HG03139 (cell line): ENCODE measurements around the gene NIN.
"Not testable (repeated sequence)": the region's sequence is repeated elsewhere in the genome, so short reads cannot be mapped to it uniquely, and the experiment has no call there.

Experiments used
- ATAC-seq: cut with Tn5 transposase; IDR thresholded peaks from one replicate; pipeline ENCODE4 v1.9.1; 2021; ENCODE audit not compliant: unreplicated experiment

The NIN gene

DNA sequence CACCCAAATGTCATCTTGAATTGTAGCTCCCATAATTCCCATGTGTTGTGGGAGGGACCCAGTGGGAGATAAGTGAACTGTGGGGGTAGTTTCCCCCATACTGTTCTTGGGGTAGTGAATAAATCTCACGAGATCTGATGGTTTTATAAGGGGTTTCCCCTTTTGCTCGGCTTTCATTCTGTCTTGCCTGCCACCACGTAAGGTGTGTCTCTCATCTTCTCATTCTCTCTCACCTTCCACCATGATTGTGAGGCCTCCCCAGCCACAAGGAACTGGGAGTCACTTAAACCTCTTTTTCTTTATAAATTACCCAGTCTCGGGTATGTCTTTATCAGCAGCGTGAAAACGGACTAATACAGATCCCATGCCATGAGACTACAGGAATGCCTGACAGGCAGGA lies 11.7 kb downstream of the NIN start:
- ATAC-seq: not testable (repeated sequence)

DNA sequence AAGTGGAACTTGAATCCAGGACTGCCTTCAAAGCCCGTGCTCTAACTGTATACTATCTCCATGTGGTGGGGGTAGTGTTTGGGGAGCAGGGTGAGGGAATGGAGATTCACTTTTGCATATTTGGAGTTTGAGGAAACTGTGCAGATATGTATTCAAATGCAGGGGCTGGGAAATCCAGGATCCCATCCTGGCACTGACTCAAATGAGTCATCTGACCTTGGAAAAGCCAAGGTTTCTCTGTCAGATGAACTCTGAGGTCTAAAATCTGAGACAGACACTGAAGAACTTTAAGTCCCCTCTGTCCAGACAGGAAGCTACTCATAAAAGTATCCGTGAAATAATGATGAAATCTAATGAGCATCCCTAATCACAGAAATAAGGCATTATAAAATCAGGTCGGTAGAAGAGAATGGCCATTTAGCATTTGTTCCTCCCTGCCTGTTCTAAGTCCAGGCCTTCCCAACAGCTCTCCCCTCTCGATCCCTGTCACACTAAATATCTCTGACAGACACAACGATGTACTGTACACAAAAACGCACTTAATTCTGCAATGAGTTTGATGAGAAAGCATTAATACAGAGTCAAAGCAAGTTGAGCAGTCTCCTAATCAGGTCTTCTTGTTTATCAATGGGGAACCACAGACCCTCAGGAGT lies 14.4 kb downstream of the NIN start:
- no peak for ATAC-seq

DNA sequence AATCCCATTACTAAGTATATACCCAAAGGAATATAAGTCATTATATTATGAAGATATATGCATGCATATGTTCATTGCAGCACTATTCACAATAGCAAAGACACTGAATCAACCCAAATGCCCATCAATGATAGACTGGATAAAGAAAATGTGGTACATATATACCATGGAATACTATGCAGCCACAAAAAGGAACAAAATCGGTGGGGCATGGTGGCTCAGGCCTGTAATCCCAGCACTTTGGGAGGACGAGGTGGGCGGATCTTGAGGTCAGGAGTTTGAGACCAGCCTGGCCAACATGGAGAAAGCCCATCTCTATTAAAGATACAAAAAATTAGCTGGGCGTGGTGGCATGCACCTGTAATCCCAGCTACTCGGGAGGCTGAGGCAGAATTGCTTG lies 15.4 kb downstream of the NIN start:
- not testable (repeated sequence) for ATAC-seq

DNA sequence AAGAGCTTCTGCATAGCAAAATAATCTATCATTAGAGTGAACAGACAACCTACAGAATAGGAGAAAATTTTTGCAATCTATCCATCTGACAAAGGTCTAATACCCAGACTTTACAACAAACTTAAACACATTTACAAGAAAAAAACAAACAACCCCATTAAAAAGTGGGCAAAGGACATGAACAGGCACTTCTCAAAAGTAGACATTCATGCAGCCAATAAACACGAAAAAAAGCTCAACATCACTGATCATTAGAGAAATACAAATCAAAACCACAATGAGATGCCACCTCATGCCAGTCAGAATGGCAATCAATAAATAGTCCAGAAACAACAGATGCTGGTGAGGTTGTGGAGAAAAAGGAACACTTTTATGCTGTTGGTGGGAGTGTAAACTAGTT lies 15.9 kb downstream of the NIN start:
- not testable (repeated sequence) for ATAC-seq

DNA sequence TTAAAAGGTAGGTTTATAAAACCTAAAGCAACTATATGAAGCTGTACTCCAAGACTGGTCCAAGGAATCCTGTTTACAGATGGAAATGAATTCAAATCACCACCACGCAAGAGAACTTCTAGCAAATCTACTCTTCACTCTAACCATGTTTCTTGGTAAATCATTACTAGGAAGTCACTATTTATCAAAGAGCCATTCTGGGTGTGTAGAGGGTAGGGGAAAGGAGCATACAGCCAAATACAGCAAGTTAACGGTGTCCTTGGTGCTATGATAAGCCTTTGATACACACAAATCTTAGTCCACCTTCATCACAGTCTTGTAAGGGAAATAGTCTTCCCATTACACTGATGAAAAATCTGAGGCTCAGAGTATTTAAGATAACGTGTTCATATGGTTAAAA lies 16.8 kb downstream of the NIN start:
- no peak for ATAC-seq

DNA sequence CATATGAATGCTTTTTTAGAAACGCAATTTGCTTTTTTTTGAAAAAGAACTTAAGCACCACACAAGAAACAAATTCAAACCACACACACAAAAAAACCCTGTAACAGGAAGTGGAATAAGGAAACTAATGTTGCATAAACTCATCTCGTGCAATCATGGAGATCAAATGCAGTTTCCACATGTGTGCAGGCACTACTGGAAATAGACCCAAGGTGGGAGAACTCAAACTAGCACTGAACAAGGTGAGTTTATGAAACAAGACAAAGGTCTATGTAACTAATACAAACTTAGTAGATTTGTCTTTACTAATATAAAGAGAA lies 17.5 kb downstream of the NIN start:
- ATAC-seq: no peak

DNA sequence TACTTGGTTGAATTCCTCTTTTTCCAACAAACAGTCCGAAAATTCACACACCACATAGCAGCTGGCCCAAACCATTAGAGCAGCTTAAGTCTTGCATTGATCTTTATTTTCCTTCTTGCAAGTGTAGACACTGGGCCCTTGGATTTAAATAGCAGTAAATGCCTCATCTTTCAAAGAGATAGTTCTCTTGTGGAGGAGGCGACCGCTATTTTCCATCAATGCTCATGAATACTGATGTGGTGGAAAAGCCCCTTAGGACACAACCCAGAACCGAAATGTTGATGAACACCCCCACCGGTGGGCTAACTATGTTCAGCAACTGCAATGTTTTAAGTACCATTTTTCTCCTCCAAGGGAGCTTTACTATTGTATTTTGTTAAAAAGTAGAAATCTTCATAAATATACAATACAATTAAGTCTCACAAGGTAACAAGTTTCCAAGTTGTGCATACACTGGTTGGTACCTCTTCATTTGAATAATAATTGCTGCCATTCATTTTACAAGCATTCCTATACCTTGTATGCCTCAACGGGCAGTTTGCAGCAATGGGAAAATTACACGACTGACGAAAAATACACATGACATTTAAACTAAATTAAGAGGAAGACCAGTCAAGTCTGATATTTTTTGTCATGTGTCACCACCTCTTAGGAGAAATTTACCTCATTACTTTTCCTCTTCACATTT lies 18.0 kb downstream of the NIN start:
- no peak for ATAC-seq

DNA sequence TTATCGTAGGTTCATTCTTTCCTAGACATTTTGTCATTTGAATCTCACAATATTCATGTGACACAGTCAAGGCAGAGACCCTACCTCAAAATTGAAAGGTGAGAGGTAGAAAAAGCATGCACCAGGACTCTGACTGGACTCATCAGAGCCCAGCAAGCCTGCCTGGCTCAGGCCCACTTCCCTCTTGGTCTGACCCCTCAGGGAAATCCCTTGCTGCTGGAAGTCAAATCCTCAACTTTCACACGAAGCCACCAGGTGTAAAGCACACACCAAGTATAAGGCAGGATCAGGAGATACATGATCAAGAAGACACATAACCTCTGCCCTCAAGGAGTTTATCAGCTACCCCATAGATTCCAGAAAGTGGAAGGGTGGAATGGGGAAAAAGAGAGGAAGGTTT lies 18.8 kb downstream of the NIN start:
- no peak for ATAC-seq

DNA sequence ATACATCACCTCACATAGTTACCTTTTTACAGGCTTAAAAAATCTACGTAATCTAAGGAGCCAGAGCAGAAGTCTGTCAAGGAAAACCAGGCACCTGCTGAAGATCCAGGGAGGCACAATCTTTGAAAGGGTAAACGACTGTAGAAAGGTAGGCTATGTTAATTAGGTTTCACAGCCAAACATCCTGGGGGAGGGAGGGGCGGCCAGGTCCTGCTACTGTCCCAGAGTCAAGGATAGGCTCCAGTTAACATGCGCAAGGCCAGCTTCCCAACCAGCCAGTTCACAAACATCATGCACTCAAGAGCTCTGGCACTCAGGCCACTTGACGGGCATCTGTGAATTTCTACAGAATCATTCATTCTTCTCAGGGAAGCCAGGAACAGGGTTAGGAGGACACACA lies 22.9 kb downstream of the NIN start:
- ATAC-seq: no peak

DNA sequence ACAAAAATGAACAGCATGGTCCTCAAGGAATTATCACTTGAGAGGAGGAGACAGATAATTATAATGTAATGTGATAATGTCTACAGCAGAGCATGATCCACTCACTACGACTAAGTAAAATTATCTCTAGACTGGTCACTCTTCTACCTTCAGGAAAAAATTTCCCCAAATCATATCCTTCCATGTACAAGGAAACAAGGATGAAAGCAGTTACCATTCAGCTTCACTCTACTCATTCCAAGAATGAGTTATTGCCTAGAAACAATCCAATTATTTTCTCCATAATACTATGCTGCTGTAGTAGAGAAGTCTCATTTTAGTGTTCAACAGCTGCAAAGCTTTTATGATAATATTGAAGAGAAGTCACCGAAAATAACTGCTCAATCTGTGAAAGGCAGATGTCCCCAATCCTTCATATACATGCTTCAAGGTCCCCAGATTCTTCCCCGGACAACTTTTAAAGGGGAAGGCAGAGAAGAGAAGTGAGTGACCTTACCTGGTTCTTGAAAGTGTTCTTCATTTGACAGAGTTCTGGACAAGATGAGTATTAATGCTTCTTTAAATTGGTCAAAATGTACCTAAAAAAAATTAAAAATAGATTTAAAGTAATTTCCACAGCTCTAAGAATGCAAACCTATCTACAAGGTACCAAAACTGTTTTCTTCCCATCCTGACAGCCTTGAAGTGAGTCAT lies 24.6 kb downstream of the NIN start:
- ATAC-seq: no peak

DNA sequence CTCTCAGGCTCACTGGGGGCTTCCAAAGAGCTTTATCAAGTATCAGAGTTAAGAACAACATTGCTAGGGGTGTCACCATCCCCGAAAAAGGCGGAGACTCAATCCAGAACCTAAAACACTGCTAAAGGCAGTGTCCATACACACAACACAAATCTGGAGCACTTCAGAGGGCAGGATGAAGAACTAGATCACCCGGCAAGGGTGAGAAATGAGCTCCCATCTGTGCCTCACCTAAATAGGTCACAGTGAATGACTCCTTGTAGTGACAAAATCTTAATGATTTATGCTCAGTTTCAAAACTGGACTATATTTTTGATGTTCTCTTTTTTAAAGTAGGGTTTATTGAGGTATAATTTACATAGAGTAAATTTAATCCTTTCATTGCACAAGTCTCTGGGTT lies 25.6 kb downstream of the NIN start:
- no peak for ATAC-seq

DNA sequence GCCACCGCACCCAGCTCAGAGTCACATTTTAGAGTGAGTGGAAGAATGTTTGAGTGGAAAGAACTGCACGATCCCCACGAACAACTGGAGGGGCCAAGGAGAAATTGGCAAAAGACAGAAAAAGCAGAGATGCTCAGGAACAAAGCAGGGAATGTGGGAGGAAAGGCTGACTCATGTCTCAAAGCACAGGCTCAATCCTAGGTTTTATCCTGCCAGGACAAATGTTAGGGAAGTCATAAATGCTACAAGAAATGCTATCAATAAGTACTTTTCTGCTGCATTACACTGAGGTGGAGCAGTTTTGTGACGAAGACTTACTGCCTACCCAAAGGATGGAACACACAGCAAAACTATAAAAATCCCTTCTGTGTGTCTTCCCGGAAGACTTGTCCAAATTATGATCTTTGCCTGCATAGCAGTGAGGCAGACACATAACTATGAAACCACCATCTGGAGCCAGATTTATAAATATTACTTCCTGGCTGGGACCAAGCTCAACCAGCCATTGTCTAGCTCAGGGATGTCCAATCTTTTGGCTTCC lies 26.7 kb downstream of the NIN start:
- ATAC-seq: no peak

DNA sequence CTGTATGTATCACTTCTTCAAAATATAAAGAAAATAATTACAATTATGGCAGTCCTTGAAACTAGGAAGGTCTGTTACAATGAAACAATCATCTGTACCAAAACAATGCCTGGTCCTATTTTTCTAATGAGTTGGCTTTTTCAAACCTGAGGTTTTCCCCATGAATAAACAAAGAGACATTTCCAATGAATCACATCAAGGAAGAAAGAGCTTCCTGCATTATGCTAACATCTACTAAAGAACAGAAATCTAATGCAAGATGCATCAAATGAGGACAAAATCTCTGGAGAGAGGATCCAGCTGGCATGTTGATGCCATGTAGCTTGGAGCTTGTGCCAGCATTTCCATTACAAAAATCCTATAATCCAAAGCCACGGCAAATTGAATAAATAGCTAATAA lies 29.3 kb downstream of the NIN start:
- ATAC-seq: no peak

DNA sequence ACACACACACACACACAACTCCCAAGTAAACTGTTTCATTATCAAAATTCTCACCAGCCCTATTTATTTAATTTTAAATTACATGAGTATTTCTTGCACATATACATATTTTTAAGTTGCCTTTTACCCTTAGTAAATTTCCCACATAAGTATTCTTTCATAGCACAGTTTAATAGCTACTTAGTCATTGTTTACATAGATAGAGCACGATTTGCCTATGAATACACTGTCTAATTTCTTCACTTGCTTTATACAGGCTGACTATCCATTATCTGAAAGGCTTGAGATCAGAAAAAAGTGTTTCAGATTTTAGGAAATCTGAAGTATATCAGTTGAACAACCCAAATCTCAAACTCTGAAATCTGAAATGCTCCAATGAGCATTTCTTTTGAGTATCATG lies 30.9 kb downstream of the NIN start:
- ATAC-seq: no peak

DNA sequence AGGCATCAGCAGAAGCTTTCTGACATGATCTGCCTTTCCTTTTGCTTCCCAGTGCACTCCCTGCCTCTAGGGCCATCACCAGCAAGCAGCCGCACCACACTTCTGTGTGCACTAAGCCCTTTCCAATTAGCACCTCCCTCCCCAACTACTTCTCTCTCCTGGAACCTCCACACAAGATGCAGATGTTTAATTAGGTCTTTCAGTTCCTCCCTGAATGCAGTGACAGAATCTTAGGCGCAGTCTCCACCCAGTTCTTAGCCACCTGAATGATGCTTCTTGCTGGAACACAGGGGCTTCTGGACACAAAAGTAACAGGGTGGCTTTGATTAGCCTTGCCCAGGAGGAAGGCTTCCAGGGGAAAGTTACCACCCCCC lies 32.9 kb downstream of the NIN start:
- peak; percentile 72 for ATAC-seq

DNA sequence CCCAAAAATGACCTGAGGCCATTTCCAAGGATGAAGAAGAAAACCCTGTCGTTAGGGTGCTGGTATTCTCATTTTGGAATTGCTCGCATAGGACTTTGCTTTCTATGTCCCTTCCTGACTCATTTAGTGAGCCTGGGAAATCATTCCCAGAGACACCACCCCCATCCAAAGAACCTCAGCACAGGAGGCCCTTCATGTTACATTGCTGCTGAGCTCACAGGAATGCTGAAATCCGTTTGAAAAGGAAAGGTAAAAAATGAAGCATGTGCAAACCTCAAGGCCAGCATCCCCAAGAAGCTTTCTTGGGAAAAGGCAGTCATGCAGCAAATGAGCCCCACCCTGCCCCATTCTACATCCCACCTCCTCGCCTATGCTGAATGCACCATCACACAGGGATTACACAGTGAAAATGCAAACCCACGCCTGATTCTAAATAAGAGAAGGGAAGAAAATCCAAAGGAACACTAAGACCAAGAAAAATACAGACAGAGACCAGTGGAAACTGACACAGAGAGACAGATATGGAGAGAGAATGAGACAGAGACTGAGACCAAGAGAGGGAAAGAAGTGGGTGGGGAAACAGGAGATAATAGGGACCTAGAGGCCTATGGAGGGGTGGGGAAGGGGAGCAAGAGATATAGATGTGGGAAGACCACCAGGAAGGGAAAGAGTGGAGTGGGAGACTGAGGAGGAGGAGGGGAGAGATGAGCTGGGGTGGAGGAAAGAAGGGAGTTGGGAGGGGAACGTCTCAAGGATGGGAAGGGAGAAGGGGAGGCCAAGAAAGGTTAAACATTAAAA lies 33.5 kb downstream of the NIN start:
- no peak for ATAC-seq

DNA sequence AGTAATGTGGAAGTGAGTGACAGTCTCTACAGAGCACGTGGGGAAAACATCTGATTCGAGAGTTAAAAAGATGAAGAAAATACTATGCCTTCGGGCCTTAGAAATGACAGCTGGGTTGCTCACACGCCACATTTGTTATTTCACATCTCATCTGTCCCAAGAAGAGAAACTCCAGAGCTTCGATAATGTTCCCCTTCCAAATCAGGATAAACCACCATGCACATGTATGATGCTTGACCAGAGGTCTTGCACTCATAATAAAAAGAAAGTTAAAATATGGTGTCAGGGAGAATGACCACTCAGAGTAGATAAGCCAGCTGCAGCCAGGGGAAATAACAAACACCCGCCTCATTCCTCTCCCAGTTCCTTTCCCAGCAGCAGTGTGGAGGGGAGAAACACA lies 34.6 kb downstream of the NIN start:
- no peak for ATAC-seq

DNA sequence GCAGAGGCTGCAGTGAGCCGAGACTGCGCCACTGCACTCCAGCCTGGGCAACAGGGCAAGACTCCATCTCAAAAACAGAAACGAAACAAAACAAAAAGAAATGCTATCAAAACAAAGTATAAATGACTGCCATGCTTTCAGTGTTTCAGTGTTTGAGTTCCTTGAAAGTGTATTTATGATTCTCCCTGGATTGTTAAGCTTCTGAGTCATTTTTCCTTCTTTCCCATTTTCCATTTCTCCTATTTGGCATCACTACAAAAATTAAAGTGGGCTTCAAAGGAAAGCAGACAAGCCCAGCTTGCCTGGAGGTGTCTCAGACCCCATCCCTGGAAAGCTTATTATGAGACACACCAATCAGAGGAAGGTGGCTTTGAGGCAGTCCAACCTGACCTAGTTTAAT lies 35.1 kb downstream of the NIN start:
- ATAC-seq: no peak

DNA sequence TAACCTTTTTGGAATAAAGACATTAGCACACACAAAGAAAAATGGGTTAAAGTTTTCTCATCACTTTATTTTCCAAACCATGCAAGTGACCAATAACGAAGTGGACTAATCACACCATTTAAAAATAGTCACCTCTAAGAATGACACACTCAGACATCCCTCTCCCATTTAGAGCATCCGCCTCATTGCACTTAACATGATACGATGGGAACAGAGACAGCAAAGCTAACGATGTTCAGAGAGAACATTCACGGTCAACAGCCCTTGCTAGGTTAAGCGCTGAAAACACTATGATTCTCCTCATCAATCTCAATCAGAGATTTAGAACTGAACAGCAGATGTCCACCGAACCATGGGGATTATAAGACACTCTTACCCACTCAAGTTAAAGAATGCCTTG lies 35.8 kb downstream of the NIN start:
- ATAC-seq: no peak

DNA sequence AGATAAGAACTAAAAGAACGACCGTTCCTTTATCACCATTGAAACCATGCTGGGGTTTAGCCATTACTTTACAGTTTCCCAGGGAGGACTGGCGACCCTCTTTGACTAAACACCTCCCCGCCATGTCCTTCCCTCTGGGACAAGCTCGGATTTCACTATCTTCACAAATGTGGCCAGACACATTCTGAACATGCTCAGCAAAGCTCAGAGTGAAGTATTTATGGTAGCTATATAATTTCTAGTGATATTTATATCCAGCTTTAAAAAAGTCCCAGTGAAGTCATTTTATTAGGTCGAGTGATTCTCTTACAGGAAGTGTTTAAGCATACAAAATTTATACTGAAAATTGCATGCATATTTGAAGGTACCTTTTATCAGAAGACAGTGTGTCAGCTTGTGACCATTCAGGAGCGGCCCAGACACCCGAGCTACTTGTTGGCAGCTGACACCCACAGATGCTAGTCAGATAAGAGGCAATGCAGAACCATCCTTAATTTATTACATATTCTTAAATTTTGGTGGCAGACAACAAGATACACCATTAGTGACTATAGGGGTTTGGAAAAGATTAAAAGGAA lies 36.8 kb downstream of the NIN start:
- ATAC-seq: no peak

DNA sequence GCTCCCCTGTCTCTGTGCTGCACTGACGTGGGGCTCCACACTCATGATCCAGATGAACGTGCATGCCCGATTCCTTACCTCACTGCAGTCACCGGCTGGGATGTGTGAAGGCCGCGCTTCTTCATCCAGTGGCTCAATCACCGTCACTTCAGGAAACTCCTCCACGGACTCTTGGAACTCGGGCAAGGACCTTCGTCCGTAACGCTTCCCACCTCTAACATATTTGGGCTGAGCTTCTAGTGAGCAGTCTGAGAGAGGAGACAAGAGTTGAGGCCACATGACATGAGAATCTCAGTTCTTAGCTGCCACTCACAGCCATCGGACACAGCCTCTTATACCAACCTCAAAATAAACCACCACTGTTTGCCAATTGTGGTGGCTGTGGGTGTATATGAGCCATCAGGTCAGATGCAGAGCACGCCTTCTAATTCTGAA lies 38.3 kb downstream of the NIN start:
- ATAC-seq: no peak
